DOHH2 (cell line): Measurements from ENCODE around the gene SULT2A1.

Experiments
- H3F3A ChIP-seq: fragments of 200-600 bp; sonication (generic), shearing (Covaris generic); 2 replicates; pipeline ENCODE4 v1.6.0; 2016; ENCODE audit warnings: antibody characterized with exemption, mild to moderate bottlenecking; ENCODE audit not compliant: control insufficient read depth, insufficient read depth
- H3K27ac ChIP-seq: fragments of 200-600 bp; sonication (generic); 2 replicates; pipeline ENCODE4 v1.5.1; 2014; ENCODE audit warnings: low read depth, mild to moderate bottlenecking, low read length, moderate library complexity
- H3K27me3 ChIP-seq: fragments of 200-600 bp; sonication (generic); 2 replicates; pipeline ENCODE4 v1.6.1; 2014; ENCODE audit warnings: mild to moderate bottlenecking, low read length, mixed read lengths; ENCODE audit not compliant: control insufficient read depth
- H3K36me3 ChIP-seq: fragments of 200-600 bp; sonication (generic); 2 replicates; pipeline ENCODE4 v1.6.1; 2014; ENCODE audit warnings: mild to moderate bottlenecking, low read length, moderate library complexity, mixed read lengths; ENCODE audit not compliant: control insufficient read depth
- H3K4me1 ChIP-seq: fragments of 200-600 bp; sonication (generic); 2 replicates; pipeline ENCODE4 v1.6.1; 2014; ENCODE audit warnings: mild to moderate bottlenecking, low read length, mixed read lengths; ENCODE audit not compliant: control insufficient read depth
- H3K4me2 ChIP-seq: fragments of 200-600 bp; sonication (generic); 2 replicates; pipeline ENCODE4 v1.6.0; 2014; ENCODE audit warnings: mild to moderate bottlenecking, low read length, moderate library complexity
- H3K4me3 ChIP-seq: fragments of 200-600 bp; sonication (generic); 2 replicates; pipeline ENCODE4 v1.5.1; 2014; ENCODE audit warnings: mild to moderate bottlenecking, low read length, mixed read lengths
- H3K79me2 ChIP-seq: fragments of 200-600 bp; sonication (generic); 2 replicates; pipeline ENCODE4 v1.6.1; 2014; ENCODE audit warnings: mild to moderate bottlenecking, low read length, mixed read lengths; ENCODE audit not compliant: control insufficient read depth
- H3K9me2 ChIP-seq: fragments of 200-600 bp; sonication (generic); replicated peaks from 2 replicates; pipeline ENCODE4 v1.6.1; 2014; ENCODE audit warnings: mild to moderate bottlenecking, low read length, mixed read lengths; ENCODE audit not compliant: control insufficient read depth
- H3K9me3 ChIP-seq: fragments of 200-600 bp; sonication (generic); 2 replicates; pipeline ENCODE4 v1.6.1; 2014; ENCODE audit warnings: antibody characterized with exemption, low read length, mixed read lengths; ENCODE audit not compliant: control insufficient read depth, insufficient read depth
- H4K20me1 ChIP-seq: fragments of 200-600 bp; sonication (generic); 2 replicates; pipeline ENCODE4 v1.6.0; 2014; ENCODE audit warnings: low read depth, mild to moderate bottlenecking, antibody characterized with exemption, low read length, moderate library complexity; ENCODE audit not compliant: control insufficient read depth, insufficient read depth
- CTCF ChIP-seq: fragments of 200-600 bp; sonication (generic); IDR thresholded peaks from one replicate; pipeline ENCODE4 v1.5.1; 2014; ENCODE audit warnings: antibody characterized with exemption, mild to moderate bottlenecking, low read depth, low read length; ENCODE audit not compliant: poor library complexity, severe bottlenecking
- EZH2phosphoT487 ChIP-seq: fragments of 200-600 bp; sonication (generic); IDR thresholded peaks from 2 replicates; pipeline ENCODE4 v1.6.1; 2017; ENCODE audit warnings: borderline replicate concordance, mild to moderate bottlenecking, antibody characterized with exemption, low read length, moderate library complexity, mixed read lengths

The SULT2A1 gene

GRCh38 chr19:47896019-47896418 lies 9.9 kb upstream of the SULT2A1 start:
- TF ChIP-seq EZH2phosphoT487 (no peak), CTCF (no peak)
- H3K4me3 ChIP-seq: no peak overlapping the region

GRCh38 chr19:47895165-47895782 lies 9.2 kb upstream of the SULT2A1 start:
- no peaks in the 10 kb centered on the region for H3F3A ChIP-seq
- TF ChIP-seq CTCF: no peak
- no peak for TF ChIP-seq EZH2phosphoT487
- no peaks in the 10 kb centered on the region for H3K4me1 ChIP-seq
- no peaks in the 10 kb centered on the region for H3K9me2 ChIP-seq
- H3K4me2 ChIP-seq: no peak overlapping the region
- no peaks in the 10 kb centered on the region for H3K79me2 ChIP-seq
- H3K36me3 ChIP-seq: no peaks in the 10 kb centered on the region
- no peaks in the 10 kb centered on the region for H3K27me3 ChIP-seq
- no peak overlapping the region for H3K27ac ChIP-seq
- H3K9me3 ChIP-seq: no peaks in the 10 kb centered on the region
- no peak overlapping the region for H3K4me3 ChIP-seq
- H4K20me1 ChIP-seq: no peaks in the 10 kb centered on the region

More at GRCh38 chr19:47896019-47896418, 9.9 kb upstream of the SULT2A1 start:
- Histone ChIP-seq H3K9me3 (no peaks in the 10 kb centered on the region), H3K27ac (no peak overlapping the region), H3K36me3 (no peaks in the 10 kb centered on the region), H3K79me2 (no peaks in the 10 kb centered on the region), H3K27me3 (no peaks in the 10 kb centered on the region), H4K20me1 (no peaks in the 10 kb centered on the region), H3K4me2 (no peak overlapping the region), H3F3A (no peaks in the 10 kb centered on the region), H3K9me2 (no peaks in the 10 kb centered on the region), H3K4me1 (no peaks in the 10 kb centered on the region)

- TF ChIP-seq EZH2phosphoT487 (no peak), CTCF (no peak)
- no peaks in the 10 kb centered on the region for H3K79me2 ChIP-seq
- no peaks in the 10 kb centered on the region for H3K27me3 ChIP-seq
- H3K9me3 ChIP-seq: no peaks in the 10 kb centered on the region
- no peaks in the 10 kb centered on the region for H3K36me3 ChIP-seq
- no peaks in the 10 kb centered on the region for H3K9me2 ChIP-seq
- no peak overlapping the region for H3K4me3 ChIP-seq
- H3F3A ChIP-seq: no peaks in the 10 kb centered on the region
- no peaks in the 10 kb centered on the region for H4K20me1 ChIP-seq
- no peaks in the 10 kb centered on the region for H3K4me1 ChIP-seq
- no peak overlapping the region for H3K4me2 ChIP-seq
- H3K27ac ChIP-seq: no peak overlapping the region
These were observed 6.0 kb upstream of the SULT2A1 start for GRCh38 chr19:47891923-47892666.
